Left ventricle myocardium inferior (tissue), 1 donor: Measurements from ENCODE around the gene PKDCC. TPM values are rescaled to one million over a fixed set of nuclear protein-coding genes. Genes with fewer than 3 reads are reported as not detected.
"Not testable (repeated sequence)": the region's sequence is repeated elsewhere in the genome, so short reads cannot be mapped to it uniquely, and the experiment has no call there.

Experiments
- DNase-seq: peaks from one replicate; pipeline ENCODE4 v3.0.0-alpha.2; 2020
- H3K27ac ChIP-seq: fragments of 200-600 bp; replicated peaks from 2 replicates; pipeline ENCODE4 v1.8.0; 2021
- H3K27me3 ChIP-seq: fragments of 200-600 bp; 2 replicates; pipeline ENCODE4 v1.8.0; 2021; ENCODE audit warnings: low read depth
- H3K36me3 ChIP-seq: fragments of 200-600 bp; 2 replicates; pipeline ENCODE4 v1.8.0; 2021
- H3K4me1 ChIP-seq: fragments of 200-600 bp; 2 replicates; pipeline ENCODE4 v1.8.0; 2021
- H3K4me3 ChIP-seq: fragments of 200-600 bp; 2 replicates; pipeline ENCODE4 v1.8.0; 2021; ENCODE audit warnings: mild to moderate bottlenecking, moderate library complexity
- H3K9me3 ChIP-seq: fragments of 200-600 bp; replicated peaks from 2 replicates; pipeline ENCODE4 v1.8.0; 2021
- intact Hi-C: fragments of 100-400 bp; cut with micrococcal nuclease; formaldehyde crosslinking; loops from one replicate; pipeline ENCODE4 v1.11.0; 2022
- total RNA-seq: library from RNA; stranded (reverse); fragmentation: NEBNext Ultra II Directional; extraction: Animal tissue kit (Norgen Biotek cat#: 25700); gene quantifications from one replicate; pipeline ENCODE4 v1.2.1, GENCODE V29; 2021
- TF ChIP-seq, protein P1 (sequence below): fragments of 200-600 bp; IDR thresholded peaks from 2 replicates; pipeline ENCODE4 v1.8.0; 2021; ENCODE audit warnings: antibody characterized with exemption, mild to moderate bottlenecking, borderline replicate concordance
- donor health status: DM: no; HTN: yes; CAD: no; lungs with severe emphysema.

Gene PKDCC
- total RNA-seq, 1 donor from 2014 or later, result 88.7 TPM

DNA sequence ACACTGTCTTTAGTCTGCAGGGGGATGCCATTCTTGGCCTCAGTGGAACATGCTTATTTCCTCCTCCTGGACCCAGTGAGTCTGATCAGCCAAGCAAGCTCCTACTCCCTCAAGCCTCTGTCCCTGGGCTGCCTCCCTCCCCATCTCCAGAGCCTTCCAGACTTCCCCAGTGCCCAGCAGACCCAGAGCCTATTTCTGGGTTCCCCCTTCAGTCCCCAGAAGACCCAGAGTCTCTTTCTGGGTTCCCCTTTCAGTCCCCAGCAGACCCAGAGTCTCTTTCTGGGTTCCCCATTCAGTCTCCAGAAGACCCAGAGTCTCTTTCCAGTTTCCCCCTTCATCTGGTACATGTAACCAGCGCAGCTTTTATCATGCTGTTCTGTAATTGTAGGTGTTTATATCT is 17.0 kb upstream of the PKDCC start:
- no peaks in the 10 kb centered on the region for H3K27me3 ChIP-seq
- H3K9me3 ChIP-seq, result no peaks in the 10 kb centered on the region
- TF ChIP-seq, protein P1, sequence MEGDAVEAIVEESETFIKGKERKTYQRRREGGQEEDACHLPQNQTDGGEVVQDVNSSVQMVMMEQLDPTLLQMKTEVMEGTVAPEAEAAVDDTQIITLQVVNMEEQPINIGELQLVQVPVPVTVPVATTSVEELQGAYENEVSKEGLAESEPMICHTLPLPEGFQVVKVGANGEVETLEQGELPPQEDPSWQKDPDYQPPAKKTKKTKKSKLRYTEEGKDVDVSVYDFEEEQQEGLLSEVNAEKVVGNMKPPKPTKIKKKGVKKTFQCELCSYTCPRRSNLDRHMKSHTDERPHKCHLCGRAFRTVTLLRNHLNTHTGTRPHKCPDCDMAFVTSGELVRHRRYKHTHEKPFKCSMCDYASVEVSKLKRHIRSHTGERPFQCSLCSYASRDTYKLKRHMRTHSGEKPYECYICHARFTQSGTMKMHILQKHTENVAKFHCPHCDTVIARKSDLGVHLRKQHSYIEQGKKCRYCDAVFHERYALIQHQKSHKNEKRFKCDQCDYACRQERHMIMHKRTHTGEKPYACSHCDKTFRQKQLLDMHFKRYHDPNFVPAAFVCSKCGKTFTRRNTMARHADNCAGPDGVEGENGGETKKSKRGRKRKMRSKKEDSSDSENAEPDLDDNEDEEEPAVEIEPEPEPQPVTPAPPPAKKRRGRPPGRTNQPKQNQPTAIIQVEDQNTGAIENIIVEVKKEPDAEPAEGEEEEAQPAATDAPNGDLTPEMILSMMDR, result no peak
- intact Hi-C loops, result no loop called here
- H3K36me3 ChIP-seq, result no peaks in the 10 kb centered on the region
- H3K27ac ChIP-seq, result no peak overlapping the region
- H3K4me1 ChIP-seq, result peaks cover 23% of the 10 kb centered on the region
- H3K4me3 ChIP-seq, result no peak overlapping the region
- DNase-seq, result no peak

DNA sequence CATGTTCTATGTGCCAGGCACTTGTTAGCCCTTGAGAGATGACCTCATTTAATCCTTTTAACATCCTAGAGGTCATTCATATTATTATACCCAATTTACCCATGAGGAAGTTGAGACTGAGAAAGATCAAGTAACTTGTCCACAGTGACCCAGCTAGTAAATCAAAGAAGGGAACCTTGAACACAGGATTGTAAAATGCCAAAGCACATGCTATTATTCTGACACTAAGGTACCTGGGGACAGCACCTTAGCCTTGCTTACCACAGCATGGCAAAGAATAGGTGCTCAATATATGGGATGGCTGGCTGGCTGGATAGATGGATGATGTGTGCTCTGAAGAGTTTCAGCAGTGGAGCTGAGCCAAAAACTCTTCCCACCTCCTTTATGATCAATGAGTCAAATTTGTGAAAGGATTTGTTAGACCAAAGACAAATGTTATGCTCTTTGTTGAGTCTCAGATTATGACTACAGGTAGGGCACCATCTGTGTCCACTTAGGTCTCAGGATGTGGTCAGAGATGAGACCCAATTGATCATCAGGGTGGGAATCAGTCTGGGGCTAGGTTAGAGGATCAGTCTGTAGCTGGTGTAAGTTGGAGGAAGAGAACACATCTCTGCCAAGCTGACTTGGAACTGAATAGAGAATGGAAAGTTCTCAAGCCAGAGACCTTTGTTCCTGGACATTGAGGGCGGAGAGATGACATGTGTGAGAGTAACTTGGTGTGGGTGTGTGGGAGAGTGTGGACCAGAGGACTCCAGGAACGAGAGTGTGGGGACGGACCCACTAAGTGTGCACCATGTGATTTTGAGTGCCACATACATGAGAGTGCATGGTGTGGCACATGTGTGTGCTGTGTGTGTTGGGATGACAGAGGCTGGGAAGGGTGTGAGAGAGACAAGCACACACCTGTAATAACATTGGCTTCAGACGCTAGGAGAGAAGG is 16.3 kb upstream of the PKDCC start:
- no peaks in the 10 kb centered on the region for H3K27me3 ChIP-seq
- no peaks in the 10 kb centered on the region for H3K36me3 ChIP-seq
- no peak overlapping the region for H3K27ac ChIP-seq
- peaks cover 19% of the 10 kb centered on the region for H3K4me1 ChIP-seq
- H3K9me3 ChIP-seq, result no peaks in the 10 kb centered on the region
- TF ChIP-seq, protein P1, result no peak
- no peak overlapping the region for H3K4me3 ChIP-seq
- intact Hi-C loops, result no loop called here
- no peak for DNase-seq

DNA sequence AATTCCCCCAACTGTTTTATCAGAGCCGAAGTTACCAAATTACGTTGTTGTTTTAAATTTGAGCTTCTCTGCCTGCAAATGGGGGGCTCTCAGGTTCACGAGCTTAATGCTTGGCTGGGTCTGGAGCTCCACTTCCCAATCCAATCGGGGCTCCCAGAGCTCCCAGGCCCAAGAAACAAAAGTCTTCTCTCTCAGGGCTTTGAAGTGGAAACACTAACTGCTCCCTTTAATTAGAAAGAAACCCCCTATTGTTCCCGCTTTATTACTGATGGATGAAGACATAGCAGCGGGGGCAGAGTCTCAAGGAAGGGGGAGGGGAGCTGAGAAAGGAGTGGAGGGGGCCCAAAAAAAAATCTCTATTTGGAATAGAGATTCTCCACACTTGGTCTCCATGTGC is 15.6 kb upstream of the PKDCC start:
- intact Hi-C loops, result no loop called here
- TF ChIP-seq, protein P1, result no peak
- H3K36me3 ChIP-seq, result no peaks in the 10 kb centered on the region
- no peak overlapping the region for H3K4me3 ChIP-seq
- H3K27me3 ChIP-seq, result no peaks in the 10 kb centered on the region
- no peak overlapping the region for H3K27ac ChIP-seq
- DNase-seq, result no peak
- H3K4me1 ChIP-seq, result peaks cover 19% of the 10 kb centered on the region
- no peaks in the 10 kb centered on the region for H3K9me3 ChIP-seq

DNA sequence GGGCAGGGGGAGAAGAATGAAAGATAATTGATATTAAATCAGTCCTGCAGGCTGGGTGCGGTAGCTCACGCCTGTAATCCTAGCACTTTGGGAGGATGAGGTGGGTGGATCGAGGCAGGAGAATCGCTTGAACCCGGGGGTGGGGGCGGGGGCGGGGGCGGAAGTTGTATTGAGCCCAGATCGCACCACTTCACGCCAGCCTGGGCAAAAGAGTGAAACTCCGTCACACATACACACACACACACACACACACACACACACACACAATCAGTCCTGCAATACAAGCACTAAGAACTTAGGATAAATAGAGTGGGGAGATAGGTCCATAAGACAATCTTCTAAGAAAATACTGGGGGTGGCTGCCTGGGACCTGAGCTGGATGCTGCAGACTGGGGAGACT is 15.1 kb upstream of the PKDCC start:
- no peaks in the 10 kb centered on the region for H3K36me3 ChIP-seq
- no peak overlapping the region for H3K27ac ChIP-seq
- intact Hi-C loops, result no loop called here
- H3K4me1 ChIP-seq, result peaks cover 17% of the 10 kb centered on the region
- H3K27me3 ChIP-seq, result no peaks in the 10 kb centered on the region
- H3K4me3 ChIP-seq, result no peak overlapping the region
- TF ChIP-seq, protein P1, result no peak
- no peak for DNase-seq
- H3K9me3 ChIP-seq, result no peaks in the 10 kb centered on the region

DNA sequence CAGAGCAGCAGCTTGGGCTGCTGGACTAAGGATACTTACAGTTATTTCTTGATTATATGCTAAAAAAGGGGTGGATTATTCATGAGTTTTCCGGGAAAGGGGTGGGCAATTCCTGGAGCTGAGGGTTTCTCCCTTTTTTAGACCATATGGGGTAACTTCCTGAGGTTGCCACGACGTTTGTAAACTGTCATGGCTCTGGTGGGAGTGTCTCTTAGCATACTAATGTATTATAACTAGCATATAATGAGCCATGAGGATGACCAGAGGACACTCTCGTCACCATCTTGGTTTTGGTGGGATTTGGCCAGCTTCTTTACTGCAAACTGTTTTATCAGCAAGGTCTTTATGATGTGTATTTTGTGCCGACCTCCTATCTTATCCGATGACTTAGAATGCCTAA is 13.7 kb upstream of the PKDCC start:
- intact Hi-C loops, H3K36me3 ChIP-seq, H3K9me3 ChIP-seq, H3K27ac ChIP-seq, DNase-seq, H3K4me3 ChIP-seq, H3K4me1 ChIP-seq, H3K27me3 ChIP-seq: not testable (repeated sequence)

DNA sequence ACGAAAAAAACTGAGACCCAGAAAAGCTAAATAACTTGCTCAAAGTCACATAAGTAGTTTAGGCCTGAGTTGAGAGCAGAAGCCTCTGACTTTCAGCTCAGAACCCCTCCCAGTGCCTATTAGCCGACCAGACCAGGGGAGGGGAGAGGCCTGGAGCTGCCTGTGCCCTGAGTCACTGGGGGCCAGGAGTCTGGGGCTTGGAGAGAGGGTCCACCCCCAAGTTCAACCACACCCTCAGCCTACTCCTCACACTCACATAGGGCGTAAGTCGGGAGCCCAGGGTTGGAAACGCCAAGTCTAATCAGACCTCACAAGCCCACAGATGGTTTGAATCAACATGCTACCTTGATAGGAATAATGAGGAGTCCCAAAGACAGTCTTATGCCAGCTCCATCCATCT is 12.6 kb upstream of the PKDCC start:
- no peaks in the 10 kb centered on the region for H3K4me1 ChIP-seq
- no peaks in the 10 kb centered on the region for H3K9me3 ChIP-seq
- H3K27ac ChIP-seq, result no peak overlapping the region
- TF ChIP-seq, protein P1, result no peak
- no peaks in the 10 kb centered on the region for H3K27me3 ChIP-seq
- H3K4me3 ChIP-seq, result no peak overlapping the region
- H3K36me3 ChIP-seq, result no peaks in the 10 kb centered on the region
- intact Hi-C loops, result no loop called here
- DNase-seq, result no peak
